Stimulated activated CD4-positive, alpha-beta T cell treated with anti-CD3 and anti-CD28 coated beads, TNF-alpha, amount 100 ng/mL, for 1 hour (primary cell): Measurements from ENCODE around the gene PHF21A.

ENCODE experiments used
- DNase-seq, 3 donors: peaks; one replicate each; pipeline ENCODE4 v3.0.0-alpha.2; 2020; ENCODE audit warnings: low read depth in 3 of 3, low spot score in 1 of 3

PHF21A gene

GRCh38 chr11:46079662-46080061 is 41.6 kb downstream of the PHF21A start:
- no peak for DNase-seq

- no peak for DNase-seq
Measured at GRCh38 chr11:46075928-46076327, 45.3 kb downstream of the PHF21A start.

GRCh38 chr11:46075168-46075567 is 46.1 kb downstream of the PHF21A start:
- DNase-seq, result no peak

GRCh38 chr11:46073632-46074031 is 47.6 kb downstream of the PHF21A start:
- no peak for DNase-seq

- DNase-seq, result no peak
Measured at GRCh38 chr11:46072172-46072964, 48.9 kb downstream of the PHF21A start.

GRCh38 chr11:46071091-46071490 is 50.2 kb downstream of the PHF21A start:
- no peak for DNase-seq

- DNase-seq, result no peak
Measured at GRCh38 chr11:46069595-46069994, 51.7 kb downstream of the PHF21A start.

- DNase-seq, result no peak
Measured at GRCh38 chr11:46066335-46066734, 54.9 kb downstream of the PHF21A start.

- DNase-seq, result no peak
Measured at GRCh38 chr11:46065681-46066080, 55.6 kb downstream of the PHF21A start.

GRCh38 chr11:46064221-46064620 is 57.0 kb downstream of the PHF21A start:
- no peak for DNase-seq

GRCh38 chr11:46063138-46063537 is 58.1 kb downstream of the PHF21A start:
- DNase-seq, result no peak

GRCh38 chr11:46060013-46060412 is 61.2 kb downstream of the PHF21A start:
- DNase-seq, result no peak

GRCh38 chr11:46057489-46057888 is 63.8 kb downstream of the PHF21A start:
- no peak for DNase-seq

- no peak for DNase-seq
Measured at GRCh38 chr11:46055371-46055770, 65.9 kb downstream of the PHF21A start.

- DNase-seq, result no peak
Measured at GRCh38 chr11:46051102-46051501, 70.2 kb downstream of the PHF21A start.

GRCh38 chr11:46050662-46051061 is 70.6 kb downstream of the PHF21A start:
- DNase-seq, result no peak

GRCh38 chr11:46050003-46050461 is 71.2 kb downstream of the PHF21A start:
- DNase-seq, result no peak

GRCh38 chr11:46049325-46049897 is 71.8 kb downstream of the PHF21A start:
- DNase-seq, result no peak

GRCh38 chr11:46048198-46048597 is 73.1 kb downstream of the PHF21A start:
- DNase-seq, result no peak

- DNase-seq, result no peak
Measured at GRCh38 chr11:46047520-46047919, 73.7 kb downstream of the PHF21A start.

- DNase-seq, result no peak
Measured at GRCh38 chr11:46045811-46046210, 75.4 kb downstream of the PHF21A start.

- no peak for DNase-seq
Measured at GRCh38 chr11:46044601-46045000, 76.7 kb downstream of the PHF21A start.

- no peak for DNase-seq
Measured at GRCh38 chr11:46039990-46040389, 81.3 kb downstream of the PHF21A start.
